RCC 7860 (cell line): ENCODE results near the gene KNSTRN.

ENCODE experiments used
- DNase-seq: peaks from one replicate; pipeline ENCODE4 v3.0.0-alpha.2; 2015; ENCODE audit warnings: low spot score
- FAIRE-seq: peaks from 2 replicates; lab custom pipeline; 2012; peaks lifted over from hg19 to GRCh38; lab: Jason Lieb, UNC

Gene KNSTRN

DNA sequence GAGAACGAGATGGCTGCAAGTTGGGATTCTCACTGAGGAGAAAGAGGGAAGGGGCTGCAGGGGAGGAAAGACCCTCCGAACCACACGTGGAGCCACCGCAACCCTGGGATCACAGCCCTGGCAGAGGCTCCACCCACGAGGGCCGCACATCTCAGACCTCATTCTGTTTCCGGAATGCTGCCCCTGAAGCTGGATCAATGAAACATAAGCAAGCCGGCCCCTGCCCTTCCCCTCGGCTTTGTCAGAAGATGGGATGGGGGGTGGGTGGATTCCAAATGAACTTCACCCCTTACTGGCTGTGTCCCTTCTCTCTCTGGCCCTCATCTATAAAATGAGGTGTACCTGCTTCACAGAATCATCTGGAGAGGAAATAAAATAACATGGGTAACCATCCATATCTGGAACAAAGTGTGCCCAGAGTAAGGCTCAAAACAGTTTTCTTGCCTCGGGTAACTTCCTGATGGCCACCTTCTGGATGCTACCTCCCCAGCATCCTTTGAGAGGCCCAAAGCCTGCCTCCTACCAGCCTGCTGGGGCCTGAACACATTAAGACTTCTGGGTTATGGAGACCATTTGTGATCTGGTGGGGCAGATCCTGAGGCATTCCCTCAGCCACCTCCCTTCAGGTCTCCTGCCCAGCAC, 37.2 kb upstream of the KNSTRN start:
- DNase-seq (no peak), FAIRE-seq (no peak)

DNA sequence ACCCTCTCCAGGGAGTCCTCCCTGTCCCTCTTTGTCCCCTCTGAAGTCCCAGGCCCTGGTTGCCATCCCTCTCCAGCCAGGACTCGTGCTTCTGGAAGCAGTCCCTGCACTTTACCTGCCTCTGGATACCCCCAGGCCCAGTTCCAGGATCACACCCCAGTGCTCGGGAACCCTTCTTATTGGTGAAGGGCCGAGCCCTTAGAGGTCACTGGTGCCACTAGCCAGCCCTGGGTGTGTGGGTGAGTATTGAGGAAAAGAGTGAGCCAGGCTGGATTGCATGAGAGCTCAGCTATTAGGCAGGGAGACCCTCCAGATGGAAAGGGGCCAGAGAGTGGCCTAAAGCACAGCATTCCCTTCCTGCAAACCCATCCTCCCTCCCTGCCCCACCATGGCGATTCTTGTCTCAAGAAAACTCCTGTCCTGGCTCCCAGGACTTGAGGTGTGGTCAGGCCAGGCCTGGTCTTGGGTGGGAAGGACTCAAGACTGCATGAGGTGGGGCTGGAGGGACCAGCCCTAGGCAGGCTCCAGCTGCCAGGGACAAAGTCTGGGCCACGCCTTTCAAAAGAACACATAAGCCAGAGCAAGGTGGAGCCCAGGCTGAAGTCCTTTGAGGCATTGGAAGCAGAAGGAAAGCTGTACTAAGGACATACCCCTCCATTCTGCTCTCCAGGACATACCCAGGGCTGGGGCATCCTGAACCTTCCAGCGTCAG, 36.5 kb upstream of the KNSTRN start:
- DNase-seq: no peak
- FAIRE-seq: no peak

DNA sequence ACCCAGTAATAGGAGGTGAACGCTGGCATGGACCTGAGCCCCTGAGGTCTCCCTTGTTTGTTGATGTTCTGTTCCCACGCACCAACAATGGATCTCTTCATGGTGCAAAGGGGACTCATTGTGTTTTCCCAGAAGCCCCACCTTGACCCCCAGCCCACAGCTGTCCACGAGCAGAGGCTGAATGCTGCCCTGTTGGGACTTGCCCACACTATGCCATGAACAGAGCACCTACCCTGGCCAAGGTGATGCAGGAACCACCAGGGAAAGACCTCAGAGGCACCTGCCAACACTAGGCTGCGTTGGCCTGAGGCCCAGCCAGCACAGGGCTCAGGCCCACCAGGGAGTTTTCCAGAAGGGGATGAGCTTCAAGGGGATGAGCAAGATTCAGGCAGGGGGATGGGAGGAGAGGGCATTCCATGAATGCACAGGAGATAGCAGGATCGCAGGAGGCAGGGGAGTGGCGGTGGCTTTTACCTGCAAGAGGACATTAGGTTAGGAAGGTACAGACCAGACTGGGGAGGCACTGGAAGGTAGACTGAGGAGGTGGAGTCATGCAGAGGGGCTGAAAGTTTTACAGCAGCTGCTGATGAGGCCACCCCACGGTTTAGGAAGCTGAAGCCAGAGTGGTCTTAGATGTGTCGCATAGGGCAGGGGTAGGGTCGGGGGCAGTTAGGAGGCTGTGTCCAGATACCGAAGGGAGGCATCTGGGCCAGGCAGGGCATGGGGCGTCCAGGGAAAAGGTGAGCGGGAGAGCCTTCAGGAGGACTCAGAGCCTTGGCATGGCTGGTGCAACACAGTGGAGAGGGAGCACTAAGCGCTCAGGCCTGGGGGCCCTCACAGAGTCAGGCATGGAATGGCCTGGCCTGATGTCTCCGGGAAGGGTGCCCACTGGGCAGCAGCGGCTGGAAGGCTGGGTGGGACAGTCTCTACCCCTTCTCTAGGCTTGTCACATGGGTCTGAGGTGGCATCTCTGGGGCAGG, 35.7 kb upstream of the KNSTRN start:
- DNase-seq (no peak), FAIRE-seq (no peak)

DNA sequence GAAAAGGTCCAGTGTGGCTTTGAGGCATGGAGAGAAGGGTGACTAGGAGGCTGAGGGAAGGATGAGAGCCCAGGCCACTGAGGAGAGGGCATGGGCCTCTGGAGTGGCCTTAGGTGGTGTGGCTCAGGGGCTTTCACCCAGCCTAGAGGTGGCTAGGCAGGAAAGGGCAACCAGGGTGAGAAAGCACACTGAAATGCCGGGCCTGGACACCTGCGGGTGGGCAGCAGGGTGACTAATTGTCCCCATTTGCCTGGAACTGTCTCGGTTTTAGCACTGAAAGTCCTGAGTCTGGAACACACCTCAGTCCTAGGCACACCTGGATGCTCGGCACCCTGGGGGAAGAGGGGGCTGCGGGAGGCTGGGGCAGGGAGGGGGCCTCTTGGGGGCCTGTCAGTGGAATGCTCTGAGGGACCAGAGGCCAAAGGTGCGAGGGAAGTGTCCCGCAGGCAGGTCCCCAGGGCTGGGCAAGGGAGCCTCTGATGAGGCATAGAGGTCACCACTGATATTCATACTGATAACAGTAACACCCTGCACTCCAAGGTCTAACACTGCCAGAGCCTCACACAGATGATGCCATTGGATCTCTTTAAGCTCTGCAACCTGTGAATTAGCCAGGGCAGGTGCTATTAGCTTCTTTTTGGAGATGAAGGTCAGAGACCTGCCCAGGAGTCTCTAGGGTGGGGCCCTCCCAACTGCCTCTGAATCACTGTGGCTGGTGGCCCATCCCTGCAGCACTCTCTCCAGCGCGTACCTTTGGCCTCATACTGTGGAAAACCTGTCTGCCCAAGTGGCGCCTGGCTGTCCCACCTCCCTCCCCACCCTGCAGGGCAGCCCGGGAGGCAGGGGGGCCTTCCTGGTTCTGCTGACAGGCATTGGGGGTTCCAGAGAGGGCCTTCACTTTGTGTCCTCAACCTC, 34.7 kb upstream of the KNSTRN start:
- FAIRE-seq (no peak), DNase-seq (no peak)

DNA sequence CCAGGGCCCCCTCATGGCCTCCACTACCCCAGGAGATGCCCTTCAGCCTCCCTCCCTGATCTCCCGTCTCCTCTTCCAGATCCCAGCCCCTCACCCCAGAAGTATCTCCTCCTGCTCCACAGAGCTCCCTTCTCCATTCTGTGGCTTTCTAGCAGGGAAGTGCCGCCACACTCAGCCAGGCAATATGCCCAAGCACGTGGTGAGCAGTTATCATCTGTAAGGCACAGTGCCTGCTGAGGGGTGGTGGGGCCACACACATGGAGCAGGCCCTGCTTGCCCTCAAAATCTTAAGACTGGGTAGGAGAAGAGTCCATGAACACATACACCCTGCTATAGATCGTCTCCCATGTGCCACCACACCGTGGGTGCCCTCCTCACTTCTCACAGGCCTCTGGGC, 34.0 kb upstream of the KNSTRN start:
- FAIRE-seq: no peak
- no peak for DNase-seq

DNA sequence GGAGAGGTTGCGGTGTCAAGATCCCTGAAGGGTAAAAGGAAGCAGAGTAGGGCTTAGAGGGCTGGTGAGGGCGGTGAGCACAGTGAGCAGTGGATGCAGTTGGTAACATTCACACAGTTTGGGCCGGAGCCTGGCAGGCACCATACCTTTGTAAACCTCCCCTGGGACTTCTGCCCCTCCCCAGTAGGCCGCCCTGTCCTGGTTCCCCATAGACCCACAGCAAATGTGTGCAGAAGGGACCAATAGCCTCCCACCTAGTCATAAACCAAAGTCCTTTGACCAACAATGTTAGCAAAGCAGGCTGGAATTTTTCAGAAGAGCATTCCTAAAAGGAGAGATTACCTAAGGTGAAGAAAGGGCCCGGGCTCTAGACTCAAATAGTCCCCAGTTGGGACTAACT, 33.4 kb upstream of the KNSTRN start:
- DNase-seq (no peak), FAIRE-seq (no peak)

DNA sequence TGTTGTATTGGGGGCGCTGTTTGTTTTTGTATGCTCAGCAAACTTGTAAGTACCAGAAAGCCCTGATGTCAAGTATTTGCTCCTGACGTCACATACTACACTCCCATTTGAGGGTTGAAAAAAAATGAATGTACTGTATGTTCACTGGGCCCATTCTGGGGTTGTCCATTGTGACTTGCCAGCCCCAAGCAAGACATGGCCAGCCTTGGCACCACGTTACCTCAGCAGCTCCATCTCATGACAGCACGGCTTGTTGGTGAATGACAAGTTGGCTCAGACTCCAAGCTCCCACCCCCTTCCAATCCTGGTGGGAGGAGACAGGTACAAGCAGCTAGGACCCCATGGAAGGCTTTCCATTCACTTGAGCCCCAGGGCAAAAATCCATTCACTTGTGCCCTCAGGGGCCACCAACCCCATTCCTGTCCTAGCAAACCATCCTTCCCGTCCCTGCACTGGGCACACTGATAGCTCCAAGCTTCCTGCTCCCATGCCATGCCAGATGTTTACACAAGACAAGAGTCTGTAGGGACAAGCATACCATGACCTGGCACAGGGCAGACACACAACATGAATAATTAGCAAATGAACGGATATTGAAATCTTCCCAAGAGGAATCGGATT, 30.1 kb upstream of the KNSTRN start:
- DNase-seq (no peak), FAIRE-seq (no peak)

DNA sequence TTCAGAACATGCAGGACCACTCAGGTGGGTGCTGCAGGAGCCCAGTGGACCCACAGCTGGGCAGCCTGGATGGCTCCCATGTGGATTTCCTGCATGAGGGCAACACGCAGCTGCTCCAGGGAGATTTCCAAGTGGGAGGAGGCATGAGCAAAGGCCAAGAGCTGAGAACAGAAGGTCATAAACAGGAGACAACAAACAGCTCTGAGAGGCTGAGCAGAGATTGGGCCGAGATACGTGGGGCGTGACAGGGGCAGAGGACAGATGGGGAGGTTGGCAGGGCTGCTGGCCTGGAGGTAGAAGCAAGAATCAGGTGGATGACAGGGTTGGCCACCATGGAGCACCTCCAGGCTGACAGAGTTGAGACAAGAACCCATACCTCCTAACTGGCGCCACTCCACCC, 28.8 kb upstream of the KNSTRN start:
- no peak for FAIRE-seq
- no peak for DNase-seq

DNA sequence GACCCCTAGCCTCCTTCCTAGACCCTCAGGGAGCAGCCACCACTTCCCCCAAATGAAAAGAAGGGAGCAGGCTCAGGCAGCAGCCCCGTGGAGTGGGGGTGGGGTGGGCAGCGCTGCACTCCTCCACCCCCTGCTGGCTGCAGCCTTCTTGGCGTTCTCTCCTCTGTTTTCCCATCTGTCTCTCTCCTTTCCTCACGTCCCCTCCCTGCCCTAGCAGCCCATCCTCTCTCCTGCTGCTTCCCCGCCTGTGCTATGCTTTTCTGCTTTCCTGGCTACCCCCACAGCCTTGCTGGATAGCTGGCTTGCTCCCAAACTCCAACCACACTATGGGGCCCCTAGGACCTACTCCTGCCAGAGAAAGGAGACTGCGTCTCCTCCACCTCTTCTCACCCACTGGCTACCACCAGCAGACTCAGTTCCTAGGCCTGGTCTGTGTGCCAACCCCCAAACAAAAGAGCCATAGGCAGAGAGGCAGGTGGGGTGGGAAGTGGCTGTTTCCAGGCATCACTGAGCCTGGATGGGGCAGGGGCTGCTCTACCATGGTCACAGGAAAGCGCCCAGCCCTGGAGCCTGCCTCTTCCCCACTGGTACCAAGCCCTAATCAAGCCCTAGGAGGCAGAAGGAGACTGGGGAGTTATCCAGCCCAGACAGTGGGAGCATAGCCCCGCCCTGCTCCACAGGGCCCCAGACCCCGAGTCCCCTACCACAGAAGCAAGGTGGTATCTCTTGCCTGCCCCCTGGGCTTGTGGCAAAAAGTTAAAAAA, 27.9 kb upstream of the KNSTRN start:
- FAIRE-seq (no peak), DNase-seq (no peak)

DNA sequence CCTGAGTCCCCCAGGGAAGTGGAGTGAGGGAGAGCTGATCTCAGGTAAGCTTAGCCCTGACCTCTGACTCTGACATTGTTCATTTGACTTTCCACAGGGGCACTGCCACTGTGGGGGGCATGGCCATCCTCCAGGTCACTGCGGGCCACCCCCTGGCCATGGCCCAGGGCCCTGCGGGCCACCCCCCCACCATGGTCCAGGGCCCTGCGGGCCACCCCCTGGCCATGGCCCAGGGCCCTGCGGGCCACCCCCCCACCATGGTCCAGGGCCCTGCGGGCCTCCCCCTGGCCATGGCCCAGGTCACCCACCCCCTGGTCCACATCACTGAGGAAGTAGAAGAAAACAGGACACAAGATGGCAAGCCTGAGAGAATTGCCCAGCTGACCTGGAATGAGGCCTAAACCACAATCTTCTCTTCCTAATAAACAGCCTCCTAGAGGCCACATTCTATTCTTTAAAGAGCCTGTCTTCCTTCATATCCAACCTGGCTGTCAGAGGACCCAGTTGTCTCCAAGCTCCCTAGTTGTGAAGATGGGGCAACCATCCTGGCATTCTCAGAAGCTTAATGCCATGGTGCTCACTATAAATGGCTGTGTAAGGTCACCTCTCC, 26.4 kb upstream of the KNSTRN start:
- DNase-seq (no peak), FAIRE-seq (no peak)

DNA sequence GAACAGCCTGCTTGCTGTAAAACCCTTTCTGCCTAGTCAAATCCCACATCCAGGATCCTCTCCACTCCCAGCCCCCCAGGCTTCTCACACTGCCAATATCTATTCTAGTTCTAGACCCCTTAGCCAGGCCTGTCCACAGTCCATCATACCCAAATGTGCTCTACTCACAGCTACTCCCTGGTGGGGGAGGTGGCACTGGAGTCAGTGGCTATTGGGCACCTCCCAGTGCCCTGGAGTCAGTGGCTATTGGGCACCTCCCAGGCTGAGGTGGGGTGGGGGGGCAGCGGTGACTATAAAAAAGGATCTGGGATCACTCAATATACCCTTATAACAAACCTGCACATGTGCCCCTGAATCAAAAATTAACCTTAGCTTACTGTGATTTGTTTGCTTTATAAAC, 25.3 kb upstream of the KNSTRN start:
- DNase-seq (no peak), FAIRE-seq (no peak)

DNA sequence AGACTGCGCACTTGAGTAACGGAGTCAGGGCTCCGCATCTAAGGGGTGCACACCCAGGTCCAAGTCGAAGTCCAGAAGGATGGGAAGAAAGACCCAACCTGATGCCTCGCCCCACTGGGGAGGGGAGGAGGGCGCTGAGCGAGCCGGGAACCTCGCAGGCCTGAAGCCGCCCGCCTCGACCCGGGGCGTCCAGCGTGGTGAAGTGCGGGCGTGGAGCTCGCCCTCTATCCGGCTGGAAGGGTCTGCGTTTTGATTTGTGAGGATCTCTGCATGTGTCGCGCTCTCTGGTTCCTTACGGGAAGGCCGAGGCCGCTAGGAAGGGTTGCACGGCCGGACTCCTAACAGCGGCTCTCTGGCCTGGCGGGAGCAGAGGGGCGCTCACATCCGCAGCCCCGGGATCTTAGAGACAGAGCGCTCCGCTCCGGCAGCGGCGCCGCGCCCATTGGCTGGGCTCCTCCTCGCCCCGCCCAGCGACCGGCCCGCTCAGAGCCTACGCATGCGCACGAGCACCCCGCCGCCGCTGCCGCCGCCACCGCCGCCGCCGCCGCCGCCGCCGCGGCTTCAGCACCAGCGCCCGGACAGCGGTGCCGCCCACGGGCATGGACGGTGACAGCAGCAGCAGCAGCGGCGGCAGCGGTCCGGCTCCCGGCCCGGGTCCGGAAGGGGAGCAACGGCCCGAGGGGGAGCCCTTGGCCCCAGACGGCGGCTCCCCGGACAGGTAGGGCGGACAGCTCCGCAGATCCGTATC, 24.6 kb upstream of the KNSTRN start, which contains the start of gene DISP2:
DISP2 (plus strand) TSS at position 497 of the 748 bp plus-strand sequence; CDS start at position 600, 103 bp downstream.
- no peak for FAIRE-seq
- DNase-seq: peak; percentile 52

DNA sequence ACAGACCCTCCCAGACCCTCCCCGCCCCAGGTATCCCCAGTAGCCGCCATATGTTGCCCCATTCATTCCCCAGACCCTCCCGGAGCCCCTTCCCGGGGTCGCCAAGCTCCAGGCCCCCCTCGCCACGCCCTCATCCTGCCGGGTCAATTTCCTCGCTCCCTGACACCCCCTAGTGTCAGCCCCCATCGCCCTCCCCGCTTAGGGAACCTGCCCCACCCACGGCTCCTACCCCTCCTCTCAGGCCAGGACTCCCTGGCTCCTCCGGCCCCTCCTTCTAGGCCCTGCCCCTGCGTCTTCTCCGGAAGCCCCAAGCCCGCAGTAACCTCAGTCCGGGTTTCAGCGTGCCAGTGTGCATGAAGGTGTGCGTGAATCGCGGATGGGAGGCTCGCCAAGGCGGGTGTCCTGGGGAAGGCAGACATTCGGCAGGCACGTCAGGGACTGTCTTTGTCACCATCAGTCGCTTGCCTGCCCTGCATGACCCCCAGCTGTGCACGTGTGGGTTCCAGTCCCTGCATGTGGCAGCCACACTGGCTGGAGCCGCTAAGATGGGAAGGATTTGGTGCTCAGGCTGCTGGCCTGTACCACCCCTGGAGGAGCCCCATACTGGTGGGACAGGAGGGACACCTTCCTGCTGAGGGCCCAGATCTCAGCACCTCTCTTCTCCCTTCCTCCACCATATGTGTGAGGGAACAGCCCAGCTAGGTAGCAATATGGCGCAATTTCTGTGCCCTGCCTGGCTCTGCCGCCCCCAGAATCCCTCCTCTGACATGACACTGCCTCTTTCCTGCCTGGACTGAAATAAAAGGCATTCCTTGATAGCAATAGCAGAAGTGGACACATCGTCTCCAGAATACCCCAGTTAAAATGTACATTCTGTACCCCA, 23.8 kb upstream of the KNSTRN start:
- FAIRE-seq: no peak
- DNase-seq: no peak

DNA sequence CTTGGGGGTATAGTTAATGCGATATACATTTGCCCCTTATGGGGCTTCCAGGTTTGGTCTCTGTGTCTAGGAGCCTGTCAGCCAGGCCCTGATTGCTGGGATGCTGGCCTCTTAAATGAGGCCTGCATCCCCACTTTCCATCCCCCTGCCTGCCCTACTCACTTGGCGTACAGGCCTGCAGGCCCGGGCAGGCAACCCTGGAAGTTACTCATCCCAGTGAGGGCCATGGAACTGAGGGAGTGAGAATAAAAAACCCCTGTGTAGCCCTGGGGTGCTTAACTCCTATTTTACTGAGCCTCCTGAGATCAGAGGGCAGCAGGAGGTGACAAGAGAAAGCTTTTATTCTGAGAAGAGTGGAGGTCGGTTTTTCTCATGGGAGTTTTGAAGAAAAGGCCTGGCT, 22.5 kb upstream of the KNSTRN start:
- FAIRE-seq (no peak), DNase-seq (no peak)

DNA sequence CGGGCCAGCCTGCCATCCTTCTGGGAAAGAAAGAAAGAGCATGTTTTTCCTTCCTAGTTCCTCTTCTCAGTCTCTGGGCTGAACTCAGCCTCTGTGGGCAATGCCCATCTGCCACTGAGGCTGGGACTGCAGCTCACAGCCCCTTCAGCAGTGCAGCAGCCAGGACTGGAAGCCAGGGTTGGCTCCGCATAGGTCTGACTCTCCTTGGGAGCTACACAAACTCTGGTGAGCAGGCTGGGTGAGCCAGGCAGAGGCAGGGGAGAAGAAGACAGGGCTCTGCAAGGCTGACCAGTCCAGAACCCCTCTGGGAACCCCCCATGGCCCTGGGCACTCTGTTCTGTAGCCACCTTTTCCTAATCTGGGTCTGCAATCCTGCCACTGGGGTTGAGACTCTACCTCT, 20.9 kb upstream of the KNSTRN start:
- DNase-seq (no peak), FAIRE-seq (no peak)

DNA sequence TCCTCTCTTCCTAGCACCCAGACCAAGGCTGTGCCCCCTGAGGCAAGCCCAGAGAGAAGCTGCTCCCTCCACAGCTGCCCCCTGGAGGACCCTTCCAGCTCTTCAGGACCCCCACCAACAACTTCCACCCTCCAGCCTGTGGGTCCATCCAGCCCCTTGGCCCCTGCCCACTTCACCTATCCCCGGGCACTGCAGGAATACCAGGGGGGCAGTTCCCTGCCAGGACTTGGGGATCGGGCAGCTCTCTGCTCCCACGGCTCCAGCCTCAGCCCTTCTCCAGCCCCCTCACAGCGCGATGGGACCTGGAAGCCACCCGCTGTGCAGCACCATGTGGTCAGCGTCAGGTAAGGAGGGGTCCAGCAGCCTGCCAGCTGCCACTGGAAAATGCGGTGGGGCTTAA, 18.9 kb upstream of the KNSTRN start:
- FAIRE-seq (no peak), DNase-seq (no peak)

DNA sequence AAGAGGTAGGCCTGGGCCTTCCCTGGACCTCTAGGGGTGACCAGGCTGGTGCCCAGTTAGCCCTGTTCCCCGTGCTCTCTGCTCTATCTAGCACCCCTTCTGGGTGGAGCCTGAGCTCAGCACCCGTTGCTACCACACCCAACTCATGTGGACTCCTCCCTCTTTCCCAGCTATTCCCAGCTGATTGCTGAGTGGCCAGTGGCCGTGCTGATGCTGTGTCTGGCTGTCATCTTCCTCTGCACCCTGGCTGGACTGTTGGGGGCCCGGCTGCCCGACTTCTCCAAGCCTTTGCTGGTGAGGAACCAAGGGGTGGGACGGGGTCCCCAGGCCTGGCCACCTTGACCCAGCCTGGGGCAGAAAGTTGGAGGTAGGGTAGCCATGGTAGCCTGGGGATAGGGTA, 18.3 kb upstream of the KNSTRN start:
- FAIRE-seq (no peak), DNase-seq (no peak)
